Subcutaneous adipose tissue (tissue), 4 donors: ENCODE data around the gene MBD5. TPM values are rescaled to one million over a fixed set of nuclear protein-coding genes. Genes with fewer than 3 reads are reported as not detected.

Source experiments
- total RNA-seq, 4 donors: library from RNA; depleted of rRNA; stranded (reverse); fragments of >200 nt; gene quantifications; one replicate each; pipeline ENCODE4 v1.1.0, GENCODE V29; 2016
- TF ChIP-seq, protein P1 (sequence below): fragments of 450-650 bp; IDR thresholded peaks from one replicate; pipeline ENCODE4 v1.5.1; 2016; ENCODE audit warnings: low read depth, mild to moderate bottlenecking, control low read depth, antibody characterized with exemption, moderate library complexity

MBD5 gene
- total RNA-seq, 4 donors from 2014 or later = 29.4 to 35.0 (median 32.9) TPM

DNA sequence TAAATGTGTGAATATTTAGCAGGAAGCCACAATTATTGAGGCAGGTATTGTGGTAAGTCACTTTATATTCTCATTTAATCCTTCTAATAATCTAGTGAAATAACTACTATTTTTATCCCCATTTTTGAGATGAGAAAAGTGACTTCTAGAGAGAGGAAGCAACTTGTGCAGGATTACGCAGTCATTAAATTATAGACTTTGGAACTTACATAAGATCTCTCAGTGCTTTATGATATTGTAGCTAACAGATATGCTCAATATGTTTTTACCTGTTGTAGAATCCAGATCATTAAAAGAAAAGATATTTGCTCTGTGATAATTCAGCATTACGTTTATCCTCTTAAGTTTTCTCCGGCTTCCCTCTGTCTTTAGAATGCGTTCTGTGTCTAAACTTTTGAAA, 50.5 kb downstream of the MBD5 start:
- TF ChIP-seq, protein P1, sequence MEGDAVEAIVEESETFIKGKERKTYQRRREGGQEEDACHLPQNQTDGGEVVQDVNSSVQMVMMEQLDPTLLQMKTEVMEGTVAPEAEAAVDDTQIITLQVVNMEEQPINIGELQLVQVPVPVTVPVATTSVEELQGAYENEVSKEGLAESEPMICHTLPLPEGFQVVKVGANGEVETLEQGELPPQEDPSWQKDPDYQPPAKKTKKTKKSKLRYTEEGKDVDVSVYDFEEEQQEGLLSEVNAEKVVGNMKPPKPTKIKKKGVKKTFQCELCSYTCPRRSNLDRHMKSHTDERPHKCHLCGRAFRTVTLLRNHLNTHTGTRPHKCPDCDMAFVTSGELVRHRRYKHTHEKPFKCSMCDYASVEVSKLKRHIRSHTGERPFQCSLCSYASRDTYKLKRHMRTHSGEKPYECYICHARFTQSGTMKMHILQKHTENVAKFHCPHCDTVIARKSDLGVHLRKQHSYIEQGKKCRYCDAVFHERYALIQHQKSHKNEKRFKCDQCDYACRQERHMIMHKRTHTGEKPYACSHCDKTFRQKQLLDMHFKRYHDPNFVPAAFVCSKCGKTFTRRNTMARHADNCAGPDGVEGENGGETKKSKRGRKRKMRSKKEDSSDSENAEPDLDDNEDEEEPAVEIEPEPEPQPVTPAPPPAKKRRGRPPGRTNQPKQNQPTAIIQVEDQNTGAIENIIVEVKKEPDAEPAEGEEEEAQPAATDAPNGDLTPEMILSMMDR = no peak

DNA sequence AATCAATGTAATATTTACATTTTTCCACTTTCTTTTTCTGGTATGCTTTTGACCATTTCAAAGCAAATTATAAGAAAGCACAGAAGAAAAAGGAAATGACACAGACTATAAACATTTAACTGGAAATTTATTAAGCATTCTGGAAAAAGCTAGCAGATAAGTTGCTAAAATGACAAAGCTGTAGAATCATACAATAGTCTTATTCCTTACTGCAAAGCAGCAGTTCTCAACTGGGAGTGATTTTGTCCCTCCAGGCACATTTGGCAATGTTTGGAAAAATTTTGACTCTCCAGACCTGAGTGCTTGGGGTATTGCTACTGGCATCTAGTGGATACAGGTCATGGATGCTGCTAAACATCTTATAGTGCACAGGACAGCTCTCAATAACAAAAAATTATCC, 75.1 kb downstream of the MBD5 start:
- TF ChIP-seq, protein P1 = no peak

DNA sequence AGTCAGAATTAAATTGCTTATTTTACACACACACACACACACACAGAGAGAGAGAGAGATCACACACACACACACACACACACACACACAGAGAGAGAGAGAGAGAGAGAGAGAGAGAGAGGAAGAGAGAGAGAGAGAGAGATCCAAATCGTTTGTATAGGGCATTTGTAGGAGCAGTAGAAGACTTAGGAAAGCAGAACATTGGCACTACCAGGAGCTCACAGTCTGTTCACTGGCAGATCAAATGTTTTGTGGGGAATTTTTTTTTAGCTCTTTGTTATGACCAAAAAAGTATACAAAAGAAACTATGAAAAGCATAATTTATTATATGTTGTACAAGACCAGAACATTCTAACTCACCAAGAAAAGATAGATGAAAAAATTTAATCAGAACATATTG, 81.8 kb downstream of the MBD5 start:
- TF ChIP-seq, protein P1 = no peak

DNA sequence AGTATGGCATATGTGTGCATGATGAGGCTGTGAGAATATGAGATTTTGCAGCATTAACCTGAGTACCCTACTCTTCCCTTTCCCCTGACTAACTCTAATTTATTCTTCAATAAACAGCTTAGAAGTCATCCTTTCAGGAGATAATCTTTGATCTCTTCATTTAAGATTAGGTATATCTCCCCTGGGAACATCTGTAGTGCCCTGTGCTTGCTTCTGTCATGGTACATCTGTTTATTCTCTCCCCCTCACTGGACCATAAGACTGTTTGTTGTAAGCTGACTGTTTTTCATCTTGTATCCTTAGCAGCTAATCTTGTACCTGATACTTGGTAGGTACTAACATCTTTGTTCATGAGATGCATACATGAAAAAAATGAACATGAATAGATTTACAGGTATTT, 83.1 kb downstream of the MBD5 start:
- TF ChIP-seq, protein P1 = no peak

DNA sequence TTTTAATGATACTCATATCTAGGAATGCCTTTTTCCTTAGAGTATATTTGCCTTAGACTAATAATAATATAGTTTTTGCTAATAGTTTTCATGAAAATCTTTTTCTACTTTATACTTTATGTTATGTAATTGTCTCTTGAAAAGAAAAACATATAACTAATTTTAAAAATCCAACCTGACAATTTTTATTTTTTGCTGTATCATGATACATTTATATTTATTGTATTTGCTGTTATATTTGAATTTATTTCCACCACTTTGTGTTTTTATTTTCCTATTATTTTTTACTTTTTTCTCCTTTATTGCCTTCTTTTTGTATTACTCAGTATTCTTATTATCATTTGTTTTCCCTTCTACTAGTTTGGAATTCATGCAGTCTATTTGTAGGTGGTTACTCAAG, 85.4 kb downstream of the MBD5 start:
- TF ChIP-seq, protein P1 = no peak

DNA sequence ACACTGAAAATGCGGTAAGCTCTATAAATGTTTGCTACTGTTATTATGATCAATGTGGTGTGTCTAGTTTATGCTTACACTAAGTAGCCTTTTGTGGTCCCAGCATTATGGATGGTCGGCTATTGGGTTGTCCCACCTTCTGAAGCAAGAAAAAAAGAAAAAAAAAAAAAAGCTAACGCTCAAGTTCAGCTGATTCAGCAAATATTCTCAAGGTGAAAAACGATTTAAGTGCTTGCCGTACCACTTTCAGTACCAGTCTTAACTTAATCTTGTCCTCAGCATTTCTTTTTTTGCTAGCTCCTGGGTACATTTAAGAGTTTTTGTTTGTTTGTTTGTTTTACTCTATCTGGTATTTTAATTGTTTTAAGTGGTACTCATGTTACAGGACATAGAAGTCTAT, 87.5 kb downstream of the MBD5 start:
- TF ChIP-seq, protein P1 = no peak

DNA sequence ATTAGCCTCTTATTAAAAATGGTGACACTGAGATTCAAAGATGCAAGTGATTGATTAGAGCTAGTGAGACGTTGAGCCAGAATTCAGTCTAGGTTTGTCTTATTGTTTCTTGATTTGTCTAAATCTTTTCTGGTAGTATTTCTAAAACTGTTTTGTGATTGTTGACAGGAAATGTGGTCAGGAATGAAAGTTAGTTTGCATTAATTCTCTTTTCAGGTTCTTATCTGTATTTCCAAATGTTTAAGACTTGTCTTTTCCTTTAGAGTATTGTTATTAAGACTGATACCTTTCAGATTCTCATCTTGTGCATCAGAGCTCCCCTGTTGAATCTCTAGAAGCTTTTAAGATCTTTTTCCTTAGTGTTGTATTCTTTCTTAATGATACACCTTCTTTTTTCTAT, 89.3 kb downstream of the MBD5 start:
- TF ChIP-seq, protein P1 = no peak
